ENCODE data around the gene ETV7.

Gene ETV7

DNA sequence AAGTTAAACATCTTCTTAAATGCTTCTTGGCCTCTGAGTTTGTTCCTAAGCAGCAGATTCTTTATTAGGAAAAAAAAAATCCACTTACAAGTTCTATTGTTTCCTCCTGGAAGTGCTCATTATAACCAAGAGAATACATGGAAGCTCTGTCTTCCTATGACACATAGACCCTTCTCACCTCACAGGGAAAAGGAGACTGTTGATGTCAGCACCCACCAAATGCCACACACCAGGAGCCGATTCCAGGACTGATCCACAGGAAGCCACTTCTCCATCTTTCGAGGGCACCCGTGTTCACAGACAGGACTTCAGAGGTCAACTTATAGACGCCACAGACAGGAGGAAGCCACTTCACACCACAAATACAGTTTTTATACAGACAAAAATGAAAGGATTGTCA is 37.4 kb downstream of the ETV7 start:
- Histone ChIP-seq H3K9ac (ENCODE audit: low read depth, low read length, poor library complexity, severe bottlenecking) (no peak overlapping the region), H2AFZ (ENCODE audit: low read length) (no peak overlapping the region), H3K4me1 (ENCODE audit: insufficient read depth, low read length, poor library complexity, severe bottlenecking) (peaks cover 9% of the 10 kb centered on the region), H3K9me2 (replicated peaks; ENCODE audit: low read depth, low read length) (no peaks in the 10 kb centered on the region), H3K79me2 (ENCODE audit: insufficient read depth, low read length) (no peaks in the 10 kb centered on the region), H3K9me3 (ENCODE audit: insufficient read depth, low read depth, low read length) (no peaks in the 10 kb centered on the region), H3K4me3 (ENCODE audit: low read length, poor library complexity, severe bottlenecking) (no peak overlapping the region), H3K36me3 (ENCODE audit: insufficient read depth, low read length) (no peaks in the 10 kb centered on the region), H4K20me1 (ENCODE audit: insufficient read depth, low read length, poor library complexity, severe bottlenecking) (no peaks in the 10 kb centered on the region), H3K4me2 (ENCODE audit: low read depth, low read length, poor library complexity, severe bottlenecking) (no peak overlapping the region), H3F3A (ENCODE audit: low read depth) (no peaks in the 10 kb centered on the region), H3K27me3 (ENCODE audit: insufficient read depth, low read length, poor library complexity, severe bottlenecking) (no peaks in the 10 kb centered on the region)
- TF ChIP-seq EZH2phosphoT487 (IDR thresholded peaks at IDR 0.05; ENCODE audit: borderline replicate concordance) (no peak), CTCF (conservative IDR thresholded peaks at IDR 0.05; ENCODE audit: low read length) (no peak)

DNA sequence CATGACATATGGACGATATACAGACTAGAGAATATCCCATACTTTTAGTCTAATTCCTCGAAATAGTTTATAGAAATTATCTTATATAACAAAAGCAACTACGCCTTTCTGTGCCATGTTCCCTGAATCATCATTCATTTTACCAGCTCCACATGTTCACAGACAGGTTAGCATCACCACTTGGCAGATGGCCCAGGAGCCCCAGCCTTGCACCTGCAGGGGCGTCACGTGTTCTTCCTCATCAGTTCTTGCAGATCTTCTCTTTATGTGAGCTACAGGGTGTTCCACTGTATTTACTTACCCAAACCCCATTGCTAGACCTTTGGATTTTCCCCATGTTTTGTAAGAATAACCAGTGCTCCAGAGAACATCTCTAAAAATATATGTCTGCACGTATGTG is 38.2 kb downstream of the ETV7 start:
- TF ChIP-seq EZH2phosphoT487 (IDR thresholded peaks at IDR 0.05; ENCODE audit: borderline replicate concordance) (no peak), CTCF (conservative IDR thresholded peaks at IDR 0.05; ENCODE audit: low read length) (no peak)
- Histone ChIP-seq H3K9me3 (ENCODE audit: insufficient read depth, low read depth, low read length) (no peaks in the 10 kb centered on the region), H3K4me1 (ENCODE audit: insufficient read depth, low read length, poor library complexity, severe bottlenecking) (peaks cover 9% of the 10 kb centered on the region), H3K27me3 (ENCODE audit: insufficient read depth, low read length, poor library complexity, severe bottlenecking) (no peaks in the 10 kb centered on the region), H3K9ac (ENCODE audit: low read depth, low read length, poor library complexity, severe bottlenecking) (no peak overlapping the region), H3F3A (ENCODE audit: low read depth) (no peaks in the 10 kb centered on the region), H4K20me1 (ENCODE audit: insufficient read depth, low read length, poor library complexity, severe bottlenecking) (no peaks in the 10 kb centered on the region), H3K4me2 (ENCODE audit: low read depth, low read length, poor library complexity, severe bottlenecking) (no peak overlapping the region), H3K9me2 (replicated peaks; ENCODE audit: low read depth, low read length) (no peaks in the 10 kb centered on the region), H2AFZ (ENCODE audit: low read length) (no peak overlapping the region), H3K36me3 (ENCODE audit: insufficient read depth, low read length) (no peaks in the 10 kb centered on the region), H3K79me2 (ENCODE audit: insufficient read depth, low read length) (no peaks in the 10 kb centered on the region), H3K4me3 (ENCODE audit: low read length, poor library complexity, severe bottlenecking) (no peak overlapping the region)

DNA sequence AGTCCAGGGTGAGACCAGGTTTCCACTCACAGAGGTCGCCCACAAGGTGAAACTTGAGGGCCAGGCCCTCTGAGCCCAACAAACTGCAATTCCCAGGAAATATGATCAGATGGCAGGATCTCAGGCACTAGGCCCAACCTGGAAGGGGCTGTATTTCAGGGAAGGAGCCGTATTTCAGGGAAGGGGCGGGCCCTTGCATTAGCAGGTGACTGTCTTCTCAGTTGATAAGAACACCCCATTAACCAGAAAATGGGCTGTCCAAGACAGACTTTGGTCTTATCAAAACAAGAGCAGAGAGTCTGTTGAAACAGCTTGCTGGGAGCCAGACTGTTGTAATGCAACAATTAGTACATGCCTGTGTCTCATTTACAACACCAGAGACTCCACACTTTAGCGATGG is 39.8 kb downstream of the ETV7 start:
- Histone ChIP-seq H3F3A (ENCODE audit: low read depth) (no peaks in the 10 kb centered on the region), H2AFZ (ENCODE audit: low read length) (no peak overlapping the region), H3K9ac (ENCODE audit: low read depth, low read length, poor library complexity, severe bottlenecking) (no peak overlapping the region), H4K20me1 (ENCODE audit: insufficient read depth, low read length, poor library complexity, severe bottlenecking) (no peaks in the 10 kb centered on the region), H3K4me2 (ENCODE audit: low read depth, low read length, poor library complexity, severe bottlenecking) (no peak overlapping the region), H3K27me3 (ENCODE audit: insufficient read depth, low read length, poor library complexity, severe bottlenecking) (no peaks in the 10 kb centered on the region), H3K4me3 (ENCODE audit: low read length, poor library complexity, severe bottlenecking) (no peak overlapping the region), H3K9me2 (replicated peaks; ENCODE audit: low read depth, low read length) (no peaks in the 10 kb centered on the region), H3K79me2 (ENCODE audit: insufficient read depth, low read length) (no peaks in the 10 kb centered on the region), H3K4me1 (ENCODE audit: insufficient read depth, low read length, poor library complexity, severe bottlenecking) (peaks cover 9% of the 10 kb centered on the region), H3K36me3 (ENCODE audit: insufficient read depth, low read length) (no peaks in the 10 kb centered on the region), H3K9me3 (ENCODE audit: insufficient read depth, low read depth, low read length) (no peaks in the 10 kb centered on the region)
- TF ChIP-seq CTCF (conservative IDR thresholded peaks at IDR 0.05; ENCODE audit: low read length) (no peak), EZH2phosphoT487 (IDR thresholded peaks at IDR 0.05; ENCODE audit: borderline replicate concordance) (no peak)

Measured in Loucy (cell line).